ENCODE results near the gene SLC39A11. TPM values are rescaled to one million over a fixed set of nuclear protein-coding genes. Genes with fewer than 3 reads are reported as not detected.

SLC39A11 gene
- total RNA-seq, 1 experiment from 2014 or later = 18.6 TPM

GRCh38 chr17:72890711-72891110 is 201.8 kb downstream of the SLC39A11 start:
- intact Hi-C loops (cut with micrococcal nuclease; ENCODE audit: unreplicated experiment) = no loop called here
- no peaks in the 10 kb centered on the region for H3K9me3 ChIP-seq (ENCODE audit: low read depth, low read length, poor library complexity, severe bottlenecking)

GRCh38 chr17:72887917-72888316 is 204.6 kb downstream of the SLC39A11 start:
- ChIA-PET CTCF (no interaction called here), POLR2A (ENCODE audit: low non-redundant PET) (no interaction called here)
- H3K36me3 ChIP-seq (ENCODE audit: insufficient read depth, low read length, poor library complexity, severe bottlenecking) = no peaks in the 10 kb centered on the region
- H3K9me3 ChIP-seq (ENCODE audit: low read depth, low read length, poor library complexity, severe bottlenecking) = no peaks in the 10 kb centered on the region
- intact Hi-C loops (cut with micrococcal nuclease; ENCODE audit: unreplicated experiment) = no loop called here
- BruUV-seq (replicated peaks) = no TSS peak
- no peak overlapping the region for H3K4me3 ChIP-seq (ENCODE audit: low read depth, low read length, poor library complexity, severe bottlenecking)
- no peaks in the 10 kb centered on the region for H3K4me1 ChIP-seq (ENCODE audit: insufficient read depth, low read length, poor library complexity, severe bottlenecking)
- H3K27me3 ChIP-seq (replicated peaks; ENCODE audit: insufficient read depth, low read depth, low read length, poor library complexity) = no peaks in the 10 kb centered on the region
- H3K27ac ChIP-seq (ENCODE audit: low read depth, low read length, poor library complexity, severe bottlenecking) = no peak overlapping the region
- DNase-seq (ENCODE audit: low spot score) = no peak
- TF ChIP-seq EZH2 (IDR thresholded peaks at IDR 0.05; ENCODE audit: borderline replicate concordance, low read depth, low read length, poor library complexity, severe bottlenecking) = no peak

More at GRCh38 chr17:72890711-72891110, 201.8 kb downstream of the SLC39A11 start:
- no peak for TF ChIP-seq CTCF (conservative IDR thresholded peaks at IDR 0.05; ENCODE audit: low read depth, low read length)
- no peak for TF ChIP-seq EZH2 (IDR thresholded peaks at IDR 0.05; ENCODE audit: borderline replicate concordance, low read depth, low read length, poor library complexity, severe bottlenecking)
- H3K4me3 ChIP-seq (ENCODE audit: low read depth, low read length, poor library complexity, severe bottlenecking) = no peak overlapping the region
- no peaks in the 10 kb centered on the region for H3K4me1 ChIP-seq (ENCODE audit: insufficient read depth, low read length, poor library complexity, severe bottlenecking)
- POLR2A ChIA-PET (ENCODE audit: low non-redundant PET) = no interaction called here
- no peak for DNase-seq (ENCODE audit: low spot score)
- no peaks in the 10 kb centered on the region for H3K27me3 ChIP-seq (replicated peaks; ENCODE audit: insufficient read depth, low read depth, low read length, poor library complexity)
- CTCF ChIA-PET = interaction anchor here (0.6 kb wide), 1 partner anchor 334 kb away, joined by 3 read pairs; no protein-coding TSS in a partner anchor
- H3K36me3 ChIP-seq (ENCODE audit: insufficient read depth, low read length, poor library complexity, severe bottlenecking) = no peaks in the 10 kb centered on the region
- no TSS peak for BruUV-seq (replicated peaks)
- no peak overlapping the region for H3K27ac ChIP-seq (ENCODE audit: low read depth, low read length, poor library complexity, severe bottlenecking)

- Histone ChIP-seq H3K36me3 (ENCODE audit: insufficient read depth, low read length, poor library complexity, severe bottlenecking) (no peaks in the 10 kb centered on the region), H3K27me3 (replicated peaks; ENCODE audit: insufficient read depth, low read depth, low read length, poor library complexity) (no peaks in the 10 kb centered on the region), H3K4me1 (ENCODE audit: insufficient read depth, low read length, poor library complexity, severe bottlenecking) (no peaks in the 10 kb centered on the region), H3K27ac (ENCODE audit: low read depth, low read length, poor library complexity, severe bottlenecking) (no peak overlapping the region), H3K4me3 (ENCODE audit: low read depth, low read length, poor library complexity, severe bottlenecking) (no peak overlapping the region), H3K9me3 (ENCODE audit: low read depth, low read length, poor library complexity, severe bottlenecking) (no peaks in the 10 kb centered on the region)
- no TSS peak for BruUV-seq (replicated peaks)
- CTCF ChIA-PET = no interaction called here
- TF ChIP-seq EZH2 (IDR thresholded peaks at IDR 0.05; ENCODE audit: borderline replicate concordance, low read depth, low read length, poor library complexity, severe bottlenecking) = no peak
- no peak for TF ChIP-seq CTCF (conservative IDR thresholded peaks at IDR 0.05; ENCODE audit: low read depth, low read length)
- POLR2A ChIA-PET (ENCODE audit: low non-redundant PET) = no interaction called here
- no peak for DNase-seq (ENCODE audit: low spot score)
- intact Hi-C loops (cut with micrococcal nuclease; ENCODE audit: unreplicated experiment) = no loop called here
Measured at GRCh38 chr17:72887322-72887721, 205.2 kb downstream of the SLC39A11 start.

GRCh38 chr17:72886622-72887021 is 205.9 kb downstream of the SLC39A11 start:
- Histone ChIP-seq H3K27me3 (replicated peaks; ENCODE audit: insufficient read depth, low read depth, low read length, poor library complexity) (no peaks in the 10 kb centered on the region), H3K4me3 (ENCODE audit: low read depth, low read length, poor library complexity, severe bottlenecking) (no peak overlapping the region), H3K4me1 (ENCODE audit: insufficient read depth, low read length, poor library complexity, severe bottlenecking) (no peaks in the 10 kb centered on the region), H3K9me3 (ENCODE audit: low read depth, low read length, poor library complexity, severe bottlenecking) (no peaks in the 10 kb centered on the region), H3K27ac (ENCODE audit: low read depth, low read length, poor library complexity, severe bottlenecking) (no peak overlapping the region), H3K36me3 (ENCODE audit: insufficient read depth, low read length, poor library complexity, severe bottlenecking) (no peaks in the 10 kb centered on the region)
- BruUV-seq (replicated peaks) = no TSS peak
- POLR2A ChIA-PET (ENCODE audit: low non-redundant PET) = no interaction called here
- intact Hi-C loops (cut with micrococcal nuclease; ENCODE audit: unreplicated experiment) = no loop called here
- CTCF ChIA-PET = no interaction called here
- no peak for TF ChIP-seq CTCF (conservative IDR thresholded peaks at IDR 0.05; ENCODE audit: low read depth, low read length)
- no peak for TF ChIP-seq EZH2 (IDR thresholded peaks at IDR 0.05; ENCODE audit: borderline replicate concordance, low read depth, low read length, poor library complexity, severe bottlenecking)
- no peak for DNase-seq (ENCODE audit: low spot score)
